ENCODE data around the gene SND1. TPM values are rescaled to one million over a fixed set of nuclear protein-coding genes. Genes with fewer than 3 reads are reported as not detected.
A peak's percentile ranks its signal among the peaks of the same experiment; 100 is the strongest.

The SND1 gene
- total and polyA plus RNA-seq, 2 donors (not counting 1 experiment from before 2014, with no cell fraction given), result 44.4 to 165 TPM

GRCh38 chr7:127928222-127928621 lies 276.2 kb downstream of the SND1 start:
- H3K79me2 ChIP-seq (ENCODE audit: control insufficient read depth, insufficient read depth, low read length), result peaks cover 14% of the 10 kb centered on the region
- H3K36me3 ChIP-seq (replicated peaks in 1 of 2; ENCODE audit: control extremely low read depth in 1 of 2, control insufficient read depth in 1 of 2, extremely low read depth in 1 of 2, insufficient read depth in 2 of 2, low read length in 1 of 2), result peaks cover 0 to 3% of the 10 kb centered on the region in 2 experiments
- H3K4me1 Mint-ChIP-seq, result peaks cover 65% of the 10 kb centered on the region
- CTCF ChIA-PET, result interaction anchor here (0.7 to 1.2 kb wide), 2 partner anchors 171 to 206 kb away, joined by 3 to 5 read pairs; no protein-coding TSS in a partner anchor
- no peaks in the 10 kb centered on the region for H3K9me3 ChIP-seq (ENCODE audit: control extremely low read depth in 1 of 3, control insufficient read depth in 2 of 3, insufficient read depth in 1 of 3, low read length in 2 of 3)
- DNase-seq (no peak), ATAC-seq (ENCODE audit: low read depth) (no peak)
- POLR2A ChIA-PET, result no interaction called here
- no peak overlapping the region for H2AFZ ChIP-seq (ENCODE audit: insufficient read depth, low read depth, low read length, poor library complexity, severe bottlenecking)
- peak overlapping the region; percentile 27 for H3K27ac Mint-ChIP-seq
- TF ChIP-seq CTCF (IDR thresholded peaks at IDR 0.05) (no peak), EZH2 (IDR thresholded peaks at IDR 0.05; ENCODE audit: borderline replicate concordance, insufficient read depth, low read depth, low read length, poor library complexity, severe bottlenecking) (no peak)
- no peak overlapping the region for H3K9ac ChIP-seq (ENCODE audit: low read length)
- H4K20me1 ChIP-seq (ENCODE audit: control insufficient read depth, insufficient read depth, low read length, poor library complexity, severe bottlenecking), result no peaks in the 10 kb centered on the region
- no peaks in the 10 kb centered on the region for H3K27me3 ChIP-seq (replicated peaks in 1 of 4; ENCODE audit: control extremely low read depth in 1 of 4, control insufficient read depth in 3 of 4, insufficient read depth in 4 of 4, low read length in 3 of 4)
- H3K27me3 Mint-ChIP-seq, result no peaks in the 10 kb centered on the region
- peak overlapping the region; percentile 46 for H3K4me3 Mint-ChIP-seq
- peaks cover 38 to 53% of the 10 kb centered on the region in 2 donors for H3K4me1 ChIP-seq (ENCODE audit: control insufficient read depth in 2 of 2, insufficient read depth in 2 of 2, low read length in 2 of 2)
- intact Hi-C loops (cut with micrococcal nuclease), result no loop called here
- peak overlapping the region in 1 of 2 donors; percentile 56 for H3K27ac ChIP-seq (ENCODE audit: low read length in 2 of 2)
- H3K9me3 Mint-ChIP-seq (ENCODE audit: insufficient read depth), result no peaks in the 10 kb centered on the region
- no CpG with 5 or more reads among the region's 3 CpGs for WGBS (ENCODE audit: insufficient coverage)
- H3K4me2 ChIP-seq (replicated peaks; ENCODE audit: low read depth, low read length, poor library complexity, severe bottlenecking), result peak overlapping the region; percentile 18
- H3K4me3 ChIP-seq (ENCODE audit: control extremely low read depth in 1 of 5, extremely low read depth in 1 of 5, insufficient read depth in 1 of 5, low read depth in 2 of 5, low read length in 4 of 5), result no peak overlapping the region

- peak overlapping the region; percentile 79 for H3K4me3 Mint-ChIP-seq
- intact Hi-C loops (cut with micrococcal nuclease), result no loop called here
- peak overlapping the region; percentile 48 for H3K9ac ChIP-seq (ENCODE audit: low read length)
Measured at GRCh38 chr7:127928852-127929251, 276.9 kb downstream of the SND1 start.

More at GRCh38 chr7:127928852-127929251, 276.9 kb downstream of the SND1 start:
- DNase-seq, result no peak
- Mint-ChIP-seq H3K27ac (peak overlapping the region; percentile 80), H3K27me3 (no peaks in the 10 kb centered on the region), H3K9me3 (ENCODE audit: insufficient read depth) (no peaks in the 10 kb centered on the region), H3K4me1 (peaks cover 67% of the 10 kb centered on the region)
- H3K36me3 ChIP-seq (replicated peaks in 1 of 2; ENCODE audit: control extremely low read depth in 1 of 2, control insufficient read depth in 1 of 2, extremely low read depth in 1 of 2, insufficient read depth in 2 of 2, low read length in 1 of 2), result peaks cover 0 to 7% of the 10 kb centered on the region in 2 experiments
- ChIA-PET CTCF (interaction anchor here (1.2 to 1.6 kb wide), 3 partner anchors 170 to 281 kb away, joined by 4 to 5 read pairs (median 4); no protein-coding TSS in a partner anchor), POLR2A (no interaction called here)
- H3K27me3 ChIP-seq (replicated peaks in 1 of 4; ENCODE audit: control extremely low read depth in 1 of 4, control insufficient read depth in 3 of 4, insufficient read depth in 4 of 4, low read length in 3 of 4), result no peaks in the 10 kb centered on the region
- peak overlapping the region; percentile 39 to 56 for H3K27ac ChIP-seq (ENCODE audit: low read length in 2 of 2)
- no peak overlapping the region for H2AFZ ChIP-seq (ENCODE audit: insufficient read depth, low read depth, low read length, poor library complexity, severe bottlenecking)
- 78% methylated on average over 3 of the region's 6 CpGs for WGBS (ENCODE audit: insufficient coverage)
- H4K20me1 ChIP-seq (ENCODE audit: control insufficient read depth, insufficient read depth, low read length, poor library complexity, severe bottlenecking), result no peaks in the 10 kb centered on the region
- H3K4me1 ChIP-seq (ENCODE audit: control insufficient read depth in 2 of 2, insufficient read depth in 2 of 2, low read length in 2 of 2), result peaks cover 38 to 53% of the 10 kb centered on the region in 2 donors
- peaks cover 18% of the 10 kb centered on the region for H3K79me2 ChIP-seq (ENCODE audit: control insufficient read depth, insufficient read depth, low read length)
- no peaks in the 10 kb centered on the region for H3K9me3 ChIP-seq (ENCODE audit: control extremely low read depth in 1 of 3, control insufficient read depth in 2 of 3, insufficient read depth in 1 of 3, low read length in 2 of 3)
- H3K4me2 ChIP-seq (replicated peaks; ENCODE audit: low read depth, low read length, poor library complexity, severe bottlenecking), result peak overlapping the region; percentile 56
- no peak for ATAC-seq (ENCODE audit: low read depth)
- peak overlapping the region in 4 of 5 experiments; percentile 3 to 45 (median 28) for H3K4me3 ChIP-seq (ENCODE audit: control extremely low read depth in 1 of 5, extremely low read depth in 1 of 5, insufficient read depth in 1 of 5, low read depth in 2 of 5, low read length in 4 of 5)
- TF ChIP-seq CTCF (IDR thresholded peaks at IDR 0.05) (no peak), EZH2 (IDR thresholded peaks at IDR 0.05; ENCODE audit: borderline replicate concordance, insufficient read depth, low read depth, low read length, poor library complexity, severe bottlenecking) (no peak)

Measured in B cell (primary cell).